Activated B cell treated with CpG ODN at 0.5 μM for 24 hours (primary cell): ENCODE measurements around the gene ATP7B. TPM values are rescaled to one million over a fixed set of nuclear protein-coding genes. Genes with fewer than 3 reads are reported as not detected.
A peak's percentile ranks its signal among the peaks of the same experiment; 100 is the strongest.

Source experiments
- ATAC-seq: fragments of 200-7000 bp; cut with Tn5 transposase; one replicate; pipeline ENCODE4 v1.10.0; 2021; ENCODE audit warnings: low read depth, mild to moderate bottlenecking, moderate library complexity
- CTCF ChIA-PET: fragments of 350-600 bp; sonication (Branson Sonifier 250); formaldehyde crosslinking; loops from one replicate; lab custom pipeline; 2021; ENCODE audit warnings: antibody characterized with exemption; lab: Charles Lee
- POLR2A ChIA-PET: fragments of 350-600 bp; sonication (Branson Sonifier 250); formaldehyde crosslinking; loops from one replicate; lab custom pipeline; 2021; ENCODE audit warnings: antibody characterized with exemption; lab: Charles Lee
- DNase-seq: peaks from one replicate; pipeline ENCODE4 v3.0.0; 2022
- H3K27ac Mint-ChIP-seq: one replicate; pipeline ENCODE4 v1.8.0; 2020; ENCODE audit warnings: mixed read lengths
- H3K27me3 Mint-ChIP-seq: one replicate; pipeline ENCODE4 v1.8.0; 2021; ENCODE audit warnings: mixed read lengths
- H3K36me3 Mint-ChIP-seq: one replicate; pipeline ENCODE4 v1.8.0; 2021; ENCODE audit warnings: low read depth, mixed read lengths
- H3K4me1 Mint-ChIP-seq: one replicate; pipeline ENCODE4 v1.8.0; 2021; ENCODE audit warnings: mixed read lengths
- H3K4me3 Mint-ChIP-seq: one replicate; pipeline ENCODE4 v1.8.0; 2020; ENCODE audit warnings: mild to moderate bottlenecking, mixed read lengths
- H3K9me3 Mint-ChIP-seq: one replicate; pipeline ENCODE4 v1.8.0; 2020; ENCODE audit warnings: mixed read lengths
- intact Hi-C: fragments of 100-400 bp; cut with micrococcal nuclease; formaldehyde crosslinking; loops from one replicate; pipeline ENCODE4 v1.15.1; 2024
- total RNA-seq: library from RNA; stranded (reverse); gene quantifications from 2 replicates; pipeline ENCODE4 v1.2.3, GENCODE V29; 2022
- TF ChIP-seq, protein P1 (sequence below): fragments of 200-600 bp; IDR thresholded peaks from one replicate; pipeline ENCODE4 v1.8.0; 2022; ENCODE audit warnings: antibody characterized with exemption, mild to moderate bottlenecking

Gene ATP7B
- total RNA-seq, 1 donor from 2014 or later, result 0.40 TPM

DNA sequence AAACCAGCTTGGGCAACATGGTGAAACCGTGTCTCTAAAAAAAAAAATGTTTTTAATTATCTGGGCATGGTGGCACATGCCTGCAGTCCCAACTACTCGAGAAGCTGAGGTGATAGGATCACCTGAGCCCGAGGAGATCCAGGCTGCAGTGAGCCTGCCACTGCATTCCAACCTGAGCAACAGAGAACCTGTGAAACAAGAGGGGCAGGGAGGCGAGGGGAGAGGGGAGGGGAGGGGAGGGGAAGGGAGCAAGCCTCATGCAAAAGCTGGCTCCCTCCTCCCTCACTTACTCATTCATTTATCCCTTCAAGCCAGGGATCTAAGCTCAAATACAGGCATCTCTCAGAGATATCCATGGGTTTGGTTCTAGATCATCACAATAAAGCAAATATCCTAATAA, 8.9 kb downstream of the ATP7B start:
- Mint-ChIP-seq H3K27ac (no peak overlapping the region), H3K9me3 (no peaks in the 10 kb centered on the region), H3K36me3 (no peaks in the 10 kb centered on the region), H3K4me1 (no peaks in the 10 kb centered on the region), H3K27me3 (peaks cover 9% of the 10 kb centered on the region), H3K4me3 (no peak overlapping the region)
- TF ChIP-seq, protein P1, sequence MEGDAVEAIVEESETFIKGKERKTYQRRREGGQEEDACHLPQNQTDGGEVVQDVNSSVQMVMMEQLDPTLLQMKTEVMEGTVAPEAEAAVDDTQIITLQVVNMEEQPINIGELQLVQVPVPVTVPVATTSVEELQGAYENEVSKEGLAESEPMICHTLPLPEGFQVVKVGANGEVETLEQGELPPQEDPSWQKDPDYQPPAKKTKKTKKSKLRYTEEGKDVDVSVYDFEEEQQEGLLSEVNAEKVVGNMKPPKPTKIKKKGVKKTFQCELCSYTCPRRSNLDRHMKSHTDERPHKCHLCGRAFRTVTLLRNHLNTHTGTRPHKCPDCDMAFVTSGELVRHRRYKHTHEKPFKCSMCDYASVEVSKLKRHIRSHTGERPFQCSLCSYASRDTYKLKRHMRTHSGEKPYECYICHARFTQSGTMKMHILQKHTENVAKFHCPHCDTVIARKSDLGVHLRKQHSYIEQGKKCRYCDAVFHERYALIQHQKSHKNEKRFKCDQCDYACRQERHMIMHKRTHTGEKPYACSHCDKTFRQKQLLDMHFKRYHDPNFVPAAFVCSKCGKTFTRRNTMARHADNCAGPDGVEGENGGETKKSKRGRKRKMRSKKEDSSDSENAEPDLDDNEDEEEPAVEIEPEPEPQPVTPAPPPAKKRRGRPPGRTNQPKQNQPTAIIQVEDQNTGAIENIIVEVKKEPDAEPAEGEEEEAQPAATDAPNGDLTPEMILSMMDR, result no peak
- CTCF ChIA-PET, result no interaction called here
- intact Hi-C loops, result no loop called here
- POLR2A ChIA-PET, result no interaction called here
- ATAC-seq (no peak), DNase-seq (no peak)

DNA sequence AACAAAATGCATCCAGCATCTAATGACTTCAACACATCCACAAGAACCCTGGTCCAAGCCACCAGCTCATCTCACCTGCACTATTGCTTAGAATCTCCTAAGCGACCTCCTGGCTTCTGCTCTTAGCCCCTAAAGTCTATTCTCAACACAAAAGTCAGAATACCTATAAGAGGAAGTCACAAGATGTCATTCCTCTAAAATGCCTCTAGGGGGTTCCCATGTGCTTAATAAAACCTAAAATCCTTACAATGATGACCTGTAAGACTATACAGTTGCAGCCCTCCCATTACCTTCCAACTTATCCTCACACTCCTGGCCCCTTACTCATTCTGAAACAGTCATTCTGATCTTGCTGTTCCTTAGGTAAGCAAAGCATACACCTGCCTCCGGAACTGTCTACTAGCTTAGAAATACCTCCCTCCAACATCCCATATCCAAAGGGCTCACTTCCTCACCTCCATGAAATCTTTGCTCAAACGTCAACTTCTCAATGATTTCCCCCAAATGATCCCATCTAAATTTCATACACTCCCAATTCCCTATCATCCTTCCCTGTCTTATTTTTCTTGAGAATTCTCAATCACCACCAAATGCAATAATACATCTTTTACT, 10.0 kb downstream of the ATP7B start:
- ATAC-seq, result peak; percentile 85
- POLR2A ChIA-PET, result no interaction called here
- CTCF ChIA-PET, result interaction anchor here (0.9 to 1.0 kb wide), 3 partner anchors 32 to 127 kb away, joined by 3 read pairs; no protein-coding TSS in a partner anchor
- H3K27me3 Mint-ChIP-seq, result peaks cover 6% of the 10 kb centered on the region
- H3K27ac Mint-ChIP-seq, result no peak overlapping the region
- no peak overlapping the region for H3K4me3 Mint-ChIP-seq
- H3K4me1 Mint-ChIP-seq, result no peaks in the 10 kb centered on the region
- intact Hi-C loops, result loop anchor here (1.0 kb wide), 3 partner anchors 126 to 449 kb away; partner anchors contain the start of gene VPS36
- no peak for DNase-seq
- no peaks in the 10 kb centered on the region for H3K9me3 Mint-ChIP-seq
- TF ChIP-seq, protein P1, result no peak
- no peaks in the 10 kb centered on the region for H3K36me3 Mint-ChIP-seq

DNA sequence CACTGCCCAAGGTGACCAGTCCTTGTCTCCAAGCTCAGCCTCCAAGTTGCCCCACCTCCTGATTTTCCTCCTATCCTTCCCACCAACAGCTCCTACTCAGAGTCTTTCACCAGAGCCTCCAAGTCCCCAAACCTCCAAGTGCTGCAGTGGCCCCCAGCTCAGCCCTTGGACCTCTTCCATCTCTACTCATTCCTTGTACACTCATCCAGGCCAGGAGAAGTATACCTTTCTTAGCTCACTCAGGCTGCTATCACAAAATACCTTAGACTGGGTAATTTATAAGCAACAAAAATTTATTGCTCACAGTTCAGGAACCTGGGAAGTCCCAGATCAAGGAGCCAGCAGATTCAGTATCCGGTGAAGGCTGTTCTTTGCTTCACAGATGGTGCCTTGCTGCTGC, 11.3 kb downstream of the ATP7B start:
- POLR2A ChIA-PET, result no interaction called here
- CTCF ChIA-PET, result interaction anchor here (1.7 kb wide), 1 partner anchor 128 kb away, joined by 4 read pairs; no protein-coding TSS in a partner anchor
- no peak overlapping the region for H3K4me3 Mint-ChIP-seq
- TF ChIP-seq, protein P1, result no peak
- DNase-seq, result no peak
- H3K27me3 Mint-ChIP-seq, result peaks cover 7% of the 10 kb centered on the region
- no peaks in the 10 kb centered on the region for H3K4me1 Mint-ChIP-seq
- intact Hi-C loops, result no loop called here
- H3K27ac Mint-ChIP-seq, result no peak overlapping the region
- no peaks in the 10 kb centered on the region for H3K9me3 Mint-ChIP-seq
- H3K36me3 Mint-ChIP-seq, result no peaks in the 10 kb centered on the region
- no peak for ATAC-seq

DNA sequence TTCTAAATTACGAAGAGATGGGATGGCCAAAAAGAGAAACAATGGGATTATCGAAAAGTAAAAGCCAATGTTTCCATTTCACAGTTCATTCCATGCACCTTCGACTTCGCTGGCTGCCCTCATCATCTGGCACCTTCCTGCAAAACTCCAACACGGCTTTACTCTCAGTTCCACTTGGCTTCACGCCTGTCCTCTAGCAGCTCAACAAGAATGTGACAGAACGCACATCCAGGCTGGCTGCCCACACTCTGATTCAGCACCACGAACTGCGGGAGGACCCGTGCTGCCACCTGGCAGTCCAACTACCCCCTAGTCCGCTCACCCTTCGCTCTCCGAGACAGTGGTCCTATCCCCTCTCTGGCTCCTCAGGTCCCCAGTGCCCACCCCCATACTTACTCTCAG, 11.7 kb downstream of the ATP7B start:
- DNase-seq (no peak), ATAC-seq (no peak)
- Mint-ChIP-seq H3K27ac (no peak overlapping the region), H3K4me3 (no peak overlapping the region), H3K4me1 (no peaks in the 10 kb centered on the region), H3K27me3 (peaks cover 7% of the 10 kb centered on the region), H3K9me3 (no peaks in the 10 kb centered on the region), H3K36me3 (no peaks in the 10 kb centered on the region)
- TF ChIP-seq, protein P1, result no peak
- intact Hi-C loops, result no loop called here
- CTCF ChIA-PET, result interaction anchor here (1.7 kb wide), 1 partner anchor 128 kb away, joined by 4 read pairs; no protein-coding TSS in a partner anchor
- POLR2A ChIA-PET, result no interaction called here

DNA sequence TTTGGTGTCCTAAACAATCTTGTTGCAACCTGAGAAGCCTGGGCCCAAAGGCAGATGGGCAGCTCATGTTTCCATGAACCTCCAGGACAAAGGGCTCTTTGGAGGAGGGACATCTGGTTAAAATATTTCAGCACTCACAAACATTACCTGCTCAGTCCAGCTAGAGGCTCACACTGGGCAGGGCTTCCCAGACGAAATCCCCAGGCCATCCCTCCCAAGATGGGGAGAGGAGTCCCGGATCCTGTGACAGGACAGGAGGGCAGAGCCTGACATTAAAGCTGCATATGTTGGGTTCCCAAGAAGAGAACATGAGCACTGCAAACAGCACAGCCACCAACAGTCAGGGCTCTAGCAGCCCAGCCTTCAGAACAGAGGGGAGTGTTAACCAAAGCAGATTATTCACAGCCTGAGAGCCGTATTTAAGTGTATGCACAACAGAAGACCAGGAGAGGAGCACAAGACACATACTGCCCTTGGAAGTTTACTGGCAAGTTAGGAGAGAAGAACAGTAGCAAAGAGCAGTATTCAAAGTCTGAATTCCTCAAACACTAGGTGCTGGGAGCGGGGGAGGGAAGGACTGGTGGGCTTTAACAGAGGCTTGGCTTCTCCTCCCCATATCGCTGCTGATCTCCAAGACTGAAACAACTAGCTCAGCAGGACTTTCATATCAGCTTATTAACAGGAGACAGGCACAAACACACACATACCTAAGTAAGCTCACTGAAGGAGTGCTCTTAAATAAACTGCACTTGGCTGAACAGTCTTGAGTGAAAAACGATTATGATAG, 12.3 kb downstream of the ATP7B start:
- ChIA-PET POLR2A (no interaction called here), CTCF (interaction anchor here (1.1 to 1.7 kb wide), 2 partner anchors 129 to 452 kb away, joined by 3 to 4 read pairs; no protein-coding TSS in a partner anchor)
- intact Hi-C loops, result no loop called here
- H3K27ac Mint-ChIP-seq, result no peak overlapping the region
- TF ChIP-seq, protein P1, result no peak
- no peak for ATAC-seq
- peaks cover 7% of the 10 kb centered on the region for H3K27me3 Mint-ChIP-seq
- H3K4me3 Mint-ChIP-seq, result no peak overlapping the region
- H3K36me3 Mint-ChIP-seq, result no peaks in the 10 kb centered on the region
- DNase-seq, result no peak
- no peaks in the 10 kb centered on the region for H3K9me3 Mint-ChIP-seq
- no peaks in the 10 kb centered on the region for H3K4me1 Mint-ChIP-seq
